SK-N-SH (cell line): ENCODE measurements around the gene RASA3. TPM values are rescaled to one million over a fixed set of nuclear protein-coding genes. Genes with fewer than 3 reads are reported as not detected.

ENCODE experiments used
- CTCF ChIA-PET: fragments of 300-600, 350-600 bp; formaldehyde crosslinking; extraction: SDS; loops from one replicate; lab custom pipeline; 2021; lab: Yijun Ruan, JAX
- POLR2A ChIA-PET: fragments of 350-600 bp; sonication (Branson Sonifier 250); formaldehyde crosslinking; extraction: SDS; loops from one replicate; lab custom pipeline; 2020; ENCODE audit warnings: antibody characterized with exemption, inconsistent platforms; lab: Yijun Ruan, JAX
- DNase-seq: peaks from one replicate; pipeline ENCODE4 v3.0.0; 2012
- H2AFZ ChIP-seq: fragments of 200-600 bp; sonication (generic); 2 replicates; pipeline ENCODE4 v1.8.1; 2016; ENCODE audit warnings: antibody characterized with exemption, mild to moderate bottlenecking, low read depth
- H3F3A ChIP-seq: fragments of 200-600 bp; sonication (generic); replicated peaks from 2 replicates; pipeline ENCODE3; 2016; ENCODE audit warnings: antibody characterized with exemption, mild to moderate bottlenecking; ENCODE audit not compliant: insufficient read depth
- H3K27ac ChIP-seq, 2 experiments: fragments of 200-500 bp in 1 of 2; fragments of 200-600 bp in 1 of 2; sonication (Bioruptor generic) in 1 of 2; sonication (generic), shearing (Covaris generic) in 1 of 2; 2 replicates each; pipeline versions ENCODE4 v1.5.1 to v1.6.1; 2014 to 2016; ENCODE audit warnings: low read depth in 2 of 2, inconsistent platforms in 1 of 2, low read length in 1 of 2, mild to moderate bottlenecking in 1 of 2, mixed read lengths in 1 of 2
- H3K27me3 ChIP-seq: fragments of 200-600 bp; sonication (generic), shearing (Covaris generic); 2 replicates; pipeline ENCODE4 v1.6.1; 2016; ENCODE audit warnings: mixed run types; ENCODE audit not compliant: insufficient read depth
- H3K36me3 ChIP-seq, 2 experiments: fragments of 200-500 bp in 1 of 2; fragments of 200-600 bp in 1 of 2; sonication (Bioruptor generic) in 1 of 2; sonication (generic) in 1 of 2; replicated peaks in 1 of 2; 2 replicates each; pipeline versions ENCODE3 to v1.5.1; 2014 to 2016; ENCODE audit warnings: low read length in 1 of 2, mild to moderate bottlenecking in 1 of 2; ENCODE audit not compliant: insufficient read depth in 2 of 2, control insufficient read depth in 1 of 2
- H3K4me1 ChIP-seq, 2 experiments: fragments of 200-500 bp in 1 of 2; fragments of 200-600 bp in 1 of 2; sonication (Bioruptor generic) in 1 of 2; sonication (generic), shearing (Covaris generic) in 1 of 2; 2 replicates each; pipeline versions ENCODE4 v1.5.1 to v1.6.1; 2014 to 2016; ENCODE audit warnings: low read depth in 1 of 2, low read length in 1 of 2, mixed run types in 1 of 2; ENCODE audit not compliant: insufficient read depth in 2 of 2, control insufficient read depth in 1 of 2
- H3K4me2 ChIP-seq: fragments of 200-600 bp; sonication (generic), shearing (Covaris generic); 2 replicates; pipeline ENCODE4 v1.6.1; 2017; ENCODE audit warnings: mixed run types
- H3K4me3 ChIP-seq, 2 experiments: fragments of 200-500 bp in 1 of 2; fragments of 200-600 bp in 1 of 2; sonication (Bioruptor generic) in 1 of 2; sonication (generic), shearing (Covaris generic) in 1 of 2; 2 replicates each; pipeline versions ENCODE4 v1.5.1 to v1.8.1; 2014 to 2016; ENCODE audit warnings: low read depth in 2 of 2, inconsistent platforms in 1 of 2, low read length in 1 of 2, mild to moderate bottlenecking in 1 of 2, mixed read lengths in 1 of 2, moderate library complexity in 1 of 2
- H3K79me2 ChIP-seq: fragments of 200-600 bp; sonication (generic); 2 replicates; pipeline ENCODE4 v1.8.1; 2017; ENCODE audit warnings: mild to moderate bottlenecking; ENCODE audit not compliant: insufficient read depth
- H3K9ac ChIP-seq: fragments of 200-600 bp; sonication (generic); 2 replicates; pipeline ENCODE4 v1.6.1; 2017; ENCODE audit warnings: mixed run types
- H3K9me2 ChIP-seq: fragments of 200-600 bp; sonication (generic); 2 replicates; pipeline ENCODE4 v1.6.1; 2017; ENCODE audit warnings: mixed run types
- H3K9me3 ChIP-seq: fragments of 200-600 bp; sonication (generic); 2 replicates; pipeline ENCODE4 v1.6.1; 2017; ENCODE audit warnings: mixed run types, mild to moderate bottlenecking, moderate library complexity
- H4K20me1 ChIP-seq: fragments of 200-600 bp; sonication (generic); 2 replicates; pipeline ENCODE4 v1.6.1; 2017; ENCODE audit warnings: mild to moderate bottlenecking, mixed run types; ENCODE audit not compliant: insufficient read depth
- CHD2 ChIP-seq: fragments of 150-350 bp; IDR thresholded peaks from 2 replicates; pipeline ENCODE4 v1.6.1; 2018; ENCODE audit warnings: low read length; ENCODE audit not compliant: partially characterized antibody
- EZH2phosphoT487 ChIP-seq: fragments of 200-600 bp; sonication (generic); IDR thresholded peaks from 2 replicates; pipeline ENCODE4 v1.6.1; 2017; ENCODE audit warnings: low read depth, mixed run types, mild to moderate bottlenecking, antibody characterized with exemption, moderate library complexity, borderline replicate concordance
- FOXJ3 ChIP-seq: sonication (generic); formaldehyde crosslinking; IDR thresholded peaks from 2 replicates; pipeline ENCODE4 v1.5.1; 2020; ENCODE audit warnings: mild to moderate bottlenecking, missing genetic modification reagents
- GABPA ChIP-seq: IDR thresholded peaks from 2 replicates; pipeline ENCODE4 v1.4.0; 2012; ENCODE audit warnings: low read depth, mild to moderate bottlenecking
- NFIC ChIP-seq: IDR thresholded peaks from 2 replicates; pipeline ENCODE4 v1.4.0; 2012; ENCODE audit warnings: borderline replicate concordance
- NRF1 ChIP-seq: IDR thresholded peaks from 2 replicates; pipeline ENCODE4 v1.6.1; 2012; ENCODE audit warnings: low read depth, mild to moderate bottlenecking, low read length
- POLR2AphosphoS5 ChIP-seq: IDR thresholded peaks from 2 replicates; pipeline ENCODE4 v1.6.1; 2012; ENCODE audit warnings: low read depth, low read length
- RAD21 ChIP-seq: IDR thresholded peaks from 2 replicates; pipeline ENCODE4 v1.6.1; 2012; ENCODE audit warnings: mild to moderate bottlenecking, low read length
- RCOR1 ChIP-seq: fragments of 150-350 bp; IDR thresholded peaks from 2 replicates; pipeline ENCODE4 v1.6.1; 2017; ENCODE audit warnings: antibody characterized with exemption, low read length
- SIN3A ChIP-seq: IDR thresholded peaks from 2 replicates; pipeline ENCODE4 v1.6.1; 2012; ENCODE audit warnings: low read depth, mild to moderate bottlenecking, low read length, moderate library complexity, borderline replicate concordance
- WGBS: methylation state at CpG from one replicate; pipeline ENCODE4 v1.1.6; 2017; ENCODE audit warnings: low lambda C conversion rate; 5-methylcytosine and 5-hydroxymethylcytosine counted together
- polyA plus RNA-seq, 3 experiments: library from polyadenylated mRNA; depleted of rRNA; stranded (reverse); fragments of >200 nt; gene quantifications; 2 replicates each; pipeline ENCODE4 v1.2.3, GENCODE V29; 2012
- TF ChIP-seq, protein P1 (sequence below): fragments of 150-350 bp; IDR thresholded peaks from 2 replicates; pipeline ENCODE4 v1.6.1; 2016; ENCODE audit warnings: mild to moderate bottlenecking, low read depth, low read length
- TF ChIP-seq, protein P2 (sequence below): fragments of 200-600 bp; sonication (generic); IDR thresholded peaks from 2 replicates; pipeline ENCODE4 v1.6.1; 2017; ENCODE audit warnings: antibody characterized with exemption, mild to moderate bottlenecking, moderate library complexity
- TF ChIP-seq, protein P3 (sequence below): IDR thresholded peaks from 2 replicates; pipeline ENCODE4 v1.6.1; 2012; ENCODE audit warnings: mild to moderate bottlenecking, low read depth, low read length, moderate library complexity
- TF ChIP-seq, protein P4 (sequence below): IDR thresholded peaks from 2 replicates; pipeline ENCODE4; 2012
- TF ChIP-seq, protein P5 (sequence below): IDR thresholded peaks from 2 replicates; pipeline ENCODE4 v1.4.0; 2012; ENCODE audit warnings: low read depth

The RASA3 gene
- polyA plus RNA-seq, 1 of the 3 experiments (the other 2 are of a cell fraction), result 25.1 TPM

DNA sequence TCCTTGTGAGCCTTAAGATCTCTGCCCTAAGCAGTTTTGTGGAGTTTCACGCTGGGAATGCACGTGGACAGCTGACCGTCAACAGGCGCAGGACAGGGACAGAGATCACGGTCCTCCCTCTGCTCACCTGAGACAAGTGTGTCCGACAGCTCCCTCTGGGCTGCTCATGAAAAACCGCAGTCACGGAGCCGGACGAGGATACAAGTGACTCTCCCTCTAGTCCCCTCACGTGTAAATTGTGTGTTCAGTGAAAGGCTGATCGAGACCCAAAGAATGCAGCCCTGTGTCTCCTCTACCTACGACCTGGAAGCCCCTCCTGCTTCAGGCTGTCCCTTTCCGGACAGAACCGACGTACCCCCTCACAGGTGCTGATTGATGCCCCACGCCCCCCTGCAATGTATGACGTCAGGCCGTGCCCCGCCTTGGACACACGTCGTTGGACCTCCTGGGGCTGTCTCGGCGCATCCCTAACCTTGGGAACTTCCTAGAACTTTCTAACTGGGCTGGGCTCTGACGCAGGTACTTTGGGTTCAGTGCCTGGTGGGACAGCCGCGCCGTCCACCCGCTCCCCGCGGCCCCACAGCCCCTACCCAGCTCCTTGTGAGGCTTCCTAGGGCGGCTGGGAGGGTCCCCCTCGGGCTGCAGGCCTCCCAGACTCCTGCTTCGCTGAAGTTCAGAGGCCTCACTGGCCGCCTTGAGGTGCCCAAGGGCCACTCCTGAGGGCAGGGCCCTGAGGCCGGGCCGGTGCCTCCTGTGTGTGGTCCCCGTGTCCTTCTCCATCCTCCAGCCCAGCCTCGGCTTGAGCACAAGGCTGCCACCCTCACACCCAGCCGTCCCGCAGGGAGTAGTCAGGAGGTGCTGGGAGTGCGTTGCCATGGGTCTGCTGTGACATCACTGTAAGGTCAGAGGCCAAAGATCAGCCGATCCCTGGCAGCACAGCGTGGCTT lies 158.9 kb downstream of the RASA3 start, which contains the start of gene C13orf46:
TSS of gene C13orf46 (minus strand) at position 859 of the 947 bp plus-strand sequence. CDS start at position 780, 79 bp downstream.
- no peak for TF ChIP-seq CHD2
- TF ChIP-seq GABPA, result no peak
- TF ChIP-seq FOXJ3 (CRISPR knock-in tag), result no peak
- TF ChIP-seq, protein P1, sequence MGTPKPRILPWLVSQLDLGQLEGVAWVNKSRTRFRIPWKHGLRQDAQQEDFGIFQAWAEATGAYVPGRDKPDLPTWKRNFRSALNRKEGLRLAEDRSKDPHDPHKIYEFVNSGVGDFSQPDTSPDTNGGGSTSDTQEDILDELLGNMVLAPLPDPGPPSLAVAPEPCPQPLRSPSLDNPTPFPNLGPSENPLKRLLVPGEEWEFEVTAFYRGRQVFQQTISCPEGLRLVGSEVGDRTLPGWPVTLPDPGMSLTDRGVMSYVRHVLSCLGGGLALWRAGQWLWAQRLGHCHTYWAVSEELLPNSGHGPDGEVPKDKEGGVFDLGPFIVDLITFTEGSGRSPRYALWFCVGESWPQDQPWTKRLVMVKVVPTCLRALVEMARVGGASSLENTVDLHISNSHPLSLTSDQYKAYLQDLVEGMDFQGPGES, result no peak
- TF ChIP-seq RCOR1, result no peak
- TF ChIP-seq NRF1, result no peak
- TF ChIP-seq, protein P2, sequence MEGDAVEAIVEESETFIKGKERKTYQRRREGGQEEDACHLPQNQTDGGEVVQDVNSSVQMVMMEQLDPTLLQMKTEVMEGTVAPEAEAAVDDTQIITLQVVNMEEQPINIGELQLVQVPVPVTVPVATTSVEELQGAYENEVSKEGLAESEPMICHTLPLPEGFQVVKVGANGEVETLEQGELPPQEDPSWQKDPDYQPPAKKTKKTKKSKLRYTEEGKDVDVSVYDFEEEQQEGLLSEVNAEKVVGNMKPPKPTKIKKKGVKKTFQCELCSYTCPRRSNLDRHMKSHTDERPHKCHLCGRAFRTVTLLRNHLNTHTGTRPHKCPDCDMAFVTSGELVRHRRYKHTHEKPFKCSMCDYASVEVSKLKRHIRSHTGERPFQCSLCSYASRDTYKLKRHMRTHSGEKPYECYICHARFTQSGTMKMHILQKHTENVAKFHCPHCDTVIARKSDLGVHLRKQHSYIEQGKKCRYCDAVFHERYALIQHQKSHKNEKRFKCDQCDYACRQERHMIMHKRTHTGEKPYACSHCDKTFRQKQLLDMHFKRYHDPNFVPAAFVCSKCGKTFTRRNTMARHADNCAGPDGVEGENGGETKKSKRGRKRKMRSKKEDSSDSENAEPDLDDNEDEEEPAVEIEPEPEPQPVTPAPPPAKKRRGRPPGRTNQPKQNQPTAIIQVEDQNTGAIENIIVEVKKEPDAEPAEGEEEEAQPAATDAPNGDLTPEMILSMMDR, result no peak
- TF ChIP-seq EZH2phosphoT487, result no peak
- TF ChIP-seq, protein P3, sequence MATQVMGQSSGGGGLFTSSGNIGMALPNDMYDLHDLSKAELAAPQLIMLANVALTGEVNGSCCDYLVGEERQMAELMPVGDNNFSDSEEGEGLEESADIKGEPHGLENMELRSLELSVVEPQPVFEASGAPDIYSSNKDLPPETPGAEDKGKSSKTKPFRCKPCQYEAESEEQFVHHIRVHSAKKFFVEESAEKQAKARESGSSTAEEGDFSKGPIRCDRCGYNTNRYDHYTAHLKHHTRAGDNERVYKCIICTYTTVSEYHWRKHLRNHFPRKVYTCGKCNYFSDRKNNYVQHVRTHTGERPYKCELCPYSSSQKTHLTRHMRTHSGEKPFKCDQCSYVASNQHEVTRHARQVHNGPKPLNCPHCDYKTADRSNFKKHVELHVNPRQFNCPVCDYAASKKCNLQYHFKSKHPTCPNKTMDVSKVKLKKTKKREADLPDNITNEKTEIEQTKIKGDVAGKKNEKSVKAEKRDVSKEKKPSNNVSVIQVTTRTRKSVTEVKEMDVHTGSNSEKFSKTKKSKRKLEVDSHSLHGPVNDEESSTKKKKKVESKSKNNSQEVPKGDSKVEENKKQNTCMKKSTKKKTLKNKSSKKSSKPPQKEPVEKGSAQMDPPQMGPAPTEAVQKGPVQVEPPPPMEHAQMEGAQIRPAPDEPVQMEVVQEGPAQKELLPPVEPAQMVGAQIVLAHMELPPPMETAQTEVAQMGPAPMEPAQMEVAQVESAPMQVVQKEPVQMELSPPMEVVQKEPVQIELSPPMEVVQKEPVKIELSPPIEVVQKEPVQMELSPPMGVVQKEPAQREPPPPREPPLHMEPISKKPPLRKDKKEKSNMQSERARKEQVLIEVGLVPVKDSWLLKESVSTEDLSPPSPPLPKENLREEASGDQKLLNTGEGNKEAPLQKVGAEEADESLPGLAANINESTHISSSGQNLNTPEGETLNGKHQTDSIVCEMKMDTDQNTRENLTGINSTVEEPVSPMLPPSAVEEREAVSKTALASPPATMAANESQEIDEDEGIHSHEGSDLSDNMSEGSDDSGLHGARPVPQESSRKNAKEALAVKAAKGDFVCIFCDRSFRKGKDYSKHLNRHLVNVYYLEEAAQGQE, result no peak
- TF ChIP-seq, protein P4, sequence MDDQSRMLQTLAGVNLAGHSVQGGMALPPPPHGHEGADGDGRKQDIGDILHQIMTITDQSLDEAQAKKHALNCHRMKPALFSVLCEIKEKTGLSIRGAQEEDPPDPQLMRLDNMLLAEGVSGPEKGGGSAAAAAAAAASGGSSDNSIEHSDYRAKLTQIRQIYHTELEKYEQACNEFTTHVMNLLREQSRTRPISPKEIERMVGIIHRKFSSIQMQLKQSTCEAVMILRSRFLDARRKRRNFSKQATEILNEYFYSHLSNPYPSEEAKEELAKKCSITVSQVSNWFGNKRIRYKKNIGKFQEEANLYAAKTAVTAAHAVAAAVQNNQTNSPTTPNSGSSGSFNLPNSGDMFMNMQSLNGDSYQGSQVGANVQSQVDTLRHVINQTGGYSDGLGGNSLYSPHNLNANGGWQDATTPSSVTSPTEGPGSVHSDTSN, result no peak
- TF ChIP-seq, protein P5, sequence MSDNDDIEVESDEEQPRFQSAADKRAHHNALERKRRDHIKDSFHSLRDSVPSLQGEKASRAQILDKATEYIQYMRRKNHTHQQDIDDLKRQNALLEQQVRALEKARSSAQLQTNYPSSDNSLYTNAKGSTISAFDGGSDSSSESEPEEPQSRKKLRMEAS, result no peak
- TF ChIP-seq NFIC, result no peak
- no peak for TF ChIP-seq POLR2AphosphoS5
- no peak for TF ChIP-seq SIN3A
- no peak for TF ChIP-seq RAD21
- no peak for DNase-seq
- H3K79me2 ChIP-seq, result no peaks in the 10 kb centered on the region
- H3F3A ChIP-seq, result no peaks in the 10 kb centered on the region
- ChIA-PET POLR2A (no interaction called here), CTCF (no interaction called here)
- no peak within 1 kb of the TSS for H3K4me2 ChIP-seq
- H2AFZ ChIP-seq, result no peak within 1 kb of the TSS
- 93% methylated on average over 19 of the region's 44 CpGs for WGBS
- H3K9ac ChIP-seq, result no peak within 1 kb of the TSS
- no peaks in the 10 kb centered on the region for H3K9me3 ChIP-seq
- H3K4me3 ChIP-seq, result no peak within 1 kb of the TSS
- H3K4me1 ChIP-seq, result peaks cover 0 to 6% of the 10 kb centered on the region in 2 experiments; a peak in 3 of 4 replicates
- H4K20me1 ChIP-seq, result no peaks in the 10 kb centered on the region
- H3K36me3 ChIP-seq, result peaks cover 11 to 26% of the 10 kb centered on the region in 2 experiments
- H3K27ac ChIP-seq, result no peak within 1 kb of the TSS
- H3K27me3 ChIP-seq, result no peaks in the 10 kb centered on the region
- H3K9me2 ChIP-seq, result no peaks in the 10 kb centered on the region
